Forelimb muscle (tissue), 1 donor: ENCODE measurements around the gene LMNA. TPM values are rescaled to one million over a fixed set of nuclear protein-coding genes. Genes with fewer than 3 reads are reported as not detected.

ENCODE experiments used
- DNase-seq: peaks from one replicate; pipeline ENCODE4 v3.0.0-alpha.2; 2013; ENCODE audit warnings: low read depth
- polyA plus RNA-seq: library from polyadenylated mRNA; unstranded; fragments of 120-200 nt; gene quantifications from one replicate; pipeline ENCODE4 v1.2.1, GENCODE V29; 2013; ENCODE audit not compliant: insufficient read length

Gene LMNA
- polyA plus RNA-seq, 1 donor, result 298 TPM

DNA sequence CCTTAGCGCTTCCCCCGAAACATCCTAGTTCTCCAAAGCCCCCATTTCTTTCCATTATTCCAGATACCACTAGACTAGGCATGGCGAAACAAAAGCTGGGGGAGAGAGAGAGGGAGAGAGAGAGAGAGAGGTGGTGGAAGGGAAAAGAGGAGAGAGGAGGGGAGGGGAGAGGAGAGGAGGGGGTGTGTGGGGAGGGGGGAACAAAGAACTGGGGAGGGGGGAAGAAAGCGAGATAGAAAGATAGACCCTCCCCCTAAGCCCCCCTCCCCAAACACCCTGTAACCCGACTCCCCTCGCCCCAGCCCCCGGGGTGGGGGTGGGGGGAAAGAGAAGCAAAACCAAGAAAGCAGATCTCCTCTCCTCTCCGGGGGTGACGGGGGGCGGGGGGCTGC lies 32.6 kb upstream of the LMNA start:
- no peak for DNase-seq

DNA sequence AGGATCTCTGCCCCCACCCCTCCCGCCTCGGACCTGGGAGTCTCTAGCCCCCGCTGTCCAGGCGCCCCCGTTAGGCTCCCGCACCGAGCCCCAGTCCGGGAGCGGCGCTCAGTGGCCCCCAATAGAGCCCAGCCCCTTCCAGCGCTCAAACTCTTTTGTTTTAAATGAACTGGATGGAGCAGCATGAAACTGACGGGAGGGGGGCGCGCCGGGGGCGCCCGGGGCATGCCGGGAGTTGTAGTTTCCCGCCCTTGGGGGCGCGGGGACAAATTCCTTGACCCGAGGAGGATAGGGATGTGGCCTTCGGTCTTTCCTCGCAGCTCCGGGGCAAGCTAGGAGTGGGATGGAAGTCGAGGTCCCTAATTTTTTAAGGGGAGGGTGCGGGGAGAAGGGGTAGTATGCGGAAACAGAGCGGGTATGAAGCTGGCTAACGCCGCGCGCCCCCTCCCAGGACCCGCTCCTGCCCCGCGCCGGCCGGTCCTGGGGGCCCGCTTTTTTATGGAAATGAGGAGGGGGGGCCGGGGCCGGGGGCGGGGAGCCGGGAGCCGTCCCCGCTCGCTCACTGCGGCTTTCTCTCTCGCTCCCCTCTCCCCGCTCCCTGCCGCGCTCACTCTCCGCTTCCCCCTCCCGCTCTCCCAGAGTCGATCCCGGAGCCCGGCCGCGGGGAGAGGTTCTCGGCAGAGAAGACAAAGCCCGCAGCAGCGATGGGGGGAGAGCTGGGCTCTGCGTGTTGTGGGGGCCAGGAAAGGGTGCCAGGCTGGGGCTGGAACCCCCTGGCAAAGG lies 32.0 kb upstream of the LMNA start, which contains the start of gene MEX3A:
TSS of gene MEX3A (minus strand) at position 157 of the 783 bp plus-strand sequence. CDS start 467 bp downstream, outside the sequence.
- peak; percentile 82 for DNase-seq

DNA sequence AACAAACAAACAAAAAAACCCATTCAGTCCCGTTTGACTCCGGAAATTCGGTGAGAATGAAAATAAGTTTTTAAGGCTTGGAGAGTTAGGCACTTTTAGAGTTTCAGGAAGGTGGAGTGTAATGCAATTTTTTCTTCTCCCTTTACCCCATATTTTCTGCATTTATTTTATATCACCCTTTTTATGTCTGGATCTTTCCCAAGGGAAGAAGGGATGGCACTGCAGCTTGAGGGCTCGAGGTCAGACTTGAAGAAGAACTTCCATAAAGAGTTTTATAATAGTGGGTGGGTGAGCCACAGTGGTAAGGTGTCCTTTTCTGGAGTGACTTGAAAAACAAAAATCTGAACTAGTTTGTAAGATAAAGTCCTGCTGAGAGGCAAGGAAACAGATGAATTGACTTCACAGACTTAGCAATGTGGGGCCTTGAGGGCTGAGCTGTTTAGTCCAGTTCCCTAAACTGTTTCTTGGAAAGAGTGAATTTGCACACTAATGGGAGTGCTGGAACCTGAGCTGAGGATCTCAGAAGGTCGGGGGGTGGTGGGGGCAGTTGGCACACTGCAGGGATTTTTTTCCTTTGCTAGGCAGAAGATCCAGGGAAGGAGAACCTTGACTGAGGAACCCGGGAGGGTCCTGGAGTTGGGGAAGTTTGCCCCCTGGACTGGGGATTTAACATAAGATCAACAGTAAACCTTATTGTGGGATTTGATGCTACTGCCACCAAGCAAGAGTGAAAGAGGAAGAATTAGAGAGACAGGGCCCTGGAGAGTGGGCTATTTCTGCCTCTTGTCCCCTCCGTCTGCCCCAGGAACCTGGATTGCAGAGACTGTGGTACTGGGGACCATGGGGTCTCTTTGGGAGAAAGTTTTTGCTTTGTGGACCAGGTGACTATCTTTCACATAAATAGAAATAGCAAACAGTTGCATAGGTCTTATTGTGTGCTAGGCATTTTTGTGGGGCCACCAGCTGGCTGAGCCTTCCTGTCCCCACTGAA lies 30.4 kb upstream of the LMNA start:
- no peak for DNase-seq

DNA sequence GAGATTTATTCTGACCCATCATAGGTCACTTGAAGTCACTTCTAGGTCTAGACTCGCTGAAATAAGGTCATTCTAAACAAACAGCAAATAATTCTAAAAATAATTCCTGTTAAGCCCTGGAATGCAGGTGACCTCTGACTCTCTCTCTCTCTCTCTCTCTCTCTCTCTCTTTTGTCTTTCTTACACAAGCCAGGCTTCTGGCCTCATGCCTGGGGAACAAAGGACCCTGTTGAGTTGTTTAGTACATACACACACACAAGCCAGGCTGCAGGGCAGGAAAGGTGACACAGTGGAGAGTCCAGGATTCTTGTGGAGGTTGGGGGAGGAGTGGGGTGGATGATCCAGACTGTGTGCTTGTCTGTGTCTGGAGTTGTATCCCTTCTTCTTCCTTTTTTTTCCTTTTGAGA lies 28.3 kb upstream of the LMNA start:
- DNase-seq, result no peak

DNA sequence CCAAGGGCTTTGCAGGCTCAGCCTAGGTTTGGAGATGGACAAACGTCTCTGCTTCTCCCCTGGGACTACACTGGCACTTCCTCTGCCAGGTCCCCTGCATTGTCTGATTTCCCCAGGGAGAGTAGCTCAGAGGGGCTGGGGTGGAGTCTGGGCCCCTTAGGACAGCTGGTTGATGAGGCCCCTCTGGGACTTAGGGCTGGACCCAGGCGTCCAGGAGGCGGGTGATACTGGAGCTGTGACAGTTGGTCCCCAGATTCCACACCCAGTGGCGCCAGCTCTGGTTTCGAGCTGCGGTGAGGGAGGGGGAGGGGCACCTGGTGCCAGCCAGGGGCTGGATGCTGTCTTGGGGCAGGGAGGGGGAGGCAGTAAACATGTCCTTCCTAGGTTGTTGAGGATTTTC lies 24.8 kb upstream of the LMNA start:
- DNase-seq, result no peak

DNA sequence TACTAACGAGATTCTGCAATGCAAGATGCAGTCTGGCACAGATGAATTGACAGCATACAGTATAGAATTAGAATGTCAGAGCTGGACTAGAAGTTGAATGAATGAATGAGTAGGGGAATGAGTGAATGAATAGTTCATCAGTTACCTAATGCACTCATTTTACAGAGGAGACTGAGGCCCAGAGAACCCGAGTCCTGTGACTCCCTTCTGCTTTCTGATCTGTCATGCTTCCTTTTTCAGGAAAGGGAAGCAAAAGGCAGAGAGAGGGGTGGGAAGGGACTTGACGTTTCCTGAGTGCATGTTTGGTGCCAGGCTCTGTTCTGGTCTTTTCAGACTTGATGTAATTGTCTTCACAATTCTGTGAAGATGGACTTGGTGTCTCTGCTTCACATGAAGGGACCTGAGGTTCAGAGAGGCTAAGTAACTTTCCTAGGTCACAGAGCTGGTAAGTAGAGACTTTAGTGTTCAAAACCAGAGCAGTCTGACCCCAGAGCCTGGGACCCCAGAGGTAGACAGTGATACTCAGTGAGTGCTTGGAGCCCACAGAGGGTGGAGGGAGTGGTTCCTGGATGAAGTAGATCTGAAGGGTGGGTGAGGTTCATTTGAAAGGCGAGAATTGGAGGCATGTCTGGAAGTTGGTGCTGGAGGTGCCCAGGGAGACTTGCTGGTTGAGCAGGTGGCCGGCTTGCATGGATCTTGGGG lies 24.2 kb upstream of the LMNA start:
- no peak for DNase-seq

DNA sequence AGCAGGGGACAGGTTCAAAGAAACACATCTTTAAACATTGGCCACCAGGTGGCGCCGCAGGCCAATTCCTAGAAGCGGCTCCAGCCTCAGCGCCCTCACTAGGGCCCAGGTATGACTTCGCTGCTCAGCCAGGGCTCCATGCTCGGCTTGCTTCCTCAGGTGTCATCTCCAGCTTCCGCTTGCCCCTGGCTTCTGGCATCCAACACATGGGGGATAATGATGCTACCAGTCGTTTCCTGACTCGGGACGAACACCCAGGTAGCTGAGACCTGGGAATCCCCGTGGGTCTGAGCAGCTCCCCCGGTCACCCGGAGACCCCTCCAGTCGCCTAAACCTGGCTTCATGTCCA lies 23.7 kb upstream of the LMNA start:
- no peak for DNase-seq

DNA sequence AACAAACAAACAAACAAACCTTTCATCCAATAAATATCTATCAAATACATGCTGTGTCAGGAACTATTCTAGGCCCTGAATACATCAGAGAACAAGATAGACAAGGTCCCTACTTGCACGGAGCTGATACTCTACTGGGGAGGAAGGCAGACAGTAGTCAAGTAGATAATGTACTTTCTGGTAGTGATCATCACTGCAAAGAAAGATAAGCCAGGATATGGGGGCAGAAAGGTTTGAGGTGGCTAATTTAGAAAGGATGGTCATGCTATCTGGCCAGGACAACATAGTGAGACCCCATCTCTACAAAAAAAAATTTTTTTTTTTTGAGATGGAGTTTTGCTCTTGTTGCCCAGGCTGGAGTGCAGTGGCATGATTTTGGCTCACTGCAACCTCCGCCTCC lies 22.9 kb upstream of the LMNA start:
- DNase-seq, result no peak

DNA sequence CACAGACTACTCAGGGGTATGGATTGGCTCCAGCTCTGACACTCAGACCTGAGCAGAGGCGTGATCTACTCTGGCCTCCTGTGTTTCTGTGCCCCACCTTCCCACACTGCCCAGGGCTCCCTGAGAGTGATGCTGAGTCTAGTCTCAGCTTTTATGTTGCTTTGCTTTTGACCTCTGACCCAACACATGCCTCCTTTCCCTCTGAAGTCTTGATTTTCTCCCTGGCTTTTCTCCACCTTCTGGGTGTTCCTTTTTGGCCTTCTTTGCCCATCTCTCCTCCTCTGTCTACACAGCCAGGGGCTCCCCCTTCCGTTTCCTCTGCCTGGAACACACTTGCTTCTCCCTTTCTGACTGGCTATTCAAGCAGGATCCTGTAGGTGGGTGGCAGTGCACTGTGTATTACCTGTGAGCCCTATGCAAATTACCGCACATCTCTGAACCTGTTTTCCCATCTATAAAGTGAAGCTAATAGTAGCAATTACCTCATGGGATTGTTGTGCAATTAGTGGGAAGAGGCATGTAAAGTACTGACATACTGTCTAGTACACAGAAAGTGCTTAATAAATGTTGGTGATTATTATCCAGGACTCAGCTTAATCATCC lies 18.5 kb upstream of the LMNA start:
- DNase-seq, result no peak

DNA sequence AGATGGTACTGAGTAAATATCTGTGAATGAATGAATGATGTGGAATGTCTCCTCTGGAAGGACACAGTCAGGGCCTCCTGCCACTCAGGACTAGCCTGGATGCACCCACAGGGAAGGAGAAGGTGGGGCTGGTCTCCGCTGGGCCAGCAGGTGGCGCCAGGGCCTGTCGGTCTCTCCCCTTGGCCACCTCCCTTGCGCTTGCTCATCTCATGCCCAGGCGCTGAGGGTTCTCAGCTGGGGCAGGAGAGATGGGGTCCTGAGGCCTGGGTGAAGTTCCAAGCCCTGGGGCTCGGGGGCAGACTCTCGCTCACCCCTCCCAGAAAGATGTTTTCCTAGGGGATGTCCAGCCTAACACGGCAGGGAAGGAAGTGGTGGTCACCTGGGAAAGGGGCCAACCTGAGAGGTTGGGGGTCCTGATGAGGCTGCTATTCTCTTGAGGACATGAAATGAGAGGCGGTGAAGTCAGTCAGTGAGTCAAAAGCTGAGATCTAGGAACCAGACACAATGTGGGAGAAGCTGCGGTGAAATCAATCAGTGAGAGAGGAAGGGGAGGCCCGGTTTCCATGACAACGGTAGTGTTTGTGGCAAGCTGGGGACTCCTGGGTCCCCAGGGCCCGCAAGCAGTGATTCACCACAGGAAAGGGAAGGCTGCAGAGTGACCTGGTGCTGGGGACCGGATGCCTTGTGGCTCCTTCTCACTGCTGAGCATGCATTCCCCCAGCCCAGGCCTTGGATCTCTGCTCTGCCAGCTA lies 17.7 kb upstream of the LMNA start:
- no peak for DNase-seq

DNA sequence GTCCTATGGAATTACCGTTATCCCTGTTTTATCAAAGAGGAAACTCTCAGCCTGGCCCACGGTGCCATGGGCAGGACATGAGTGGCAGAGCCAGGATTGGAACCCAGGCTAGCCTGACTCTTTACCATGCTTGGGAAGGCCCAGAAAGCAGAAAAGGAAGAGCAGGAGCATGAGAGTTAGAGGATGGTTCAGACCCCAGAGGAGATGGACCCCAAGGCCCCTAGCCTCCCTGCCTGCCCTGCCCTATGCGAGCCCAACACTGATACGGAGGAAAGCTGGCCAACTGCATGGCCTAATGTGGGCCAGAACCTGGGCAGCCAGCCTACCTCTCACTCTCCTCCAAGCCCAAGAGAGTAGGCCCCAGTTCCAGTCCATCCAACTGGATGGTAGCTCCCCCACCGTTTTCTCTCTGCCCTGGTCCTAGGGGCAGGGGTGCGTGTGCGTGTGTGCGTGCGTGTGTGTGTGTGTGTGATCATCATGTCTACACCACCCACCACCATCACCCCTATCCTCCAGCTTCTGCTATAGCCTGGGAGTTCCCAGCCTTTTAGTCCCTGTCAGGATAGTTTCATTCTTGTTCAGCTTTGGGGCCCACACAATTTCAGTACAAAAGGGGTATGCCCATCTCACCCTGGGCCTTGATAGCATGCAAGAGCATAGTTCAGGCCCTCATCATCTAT lies 16.9 kb upstream of the LMNA start:
- no peak for DNase-seq

DNA sequence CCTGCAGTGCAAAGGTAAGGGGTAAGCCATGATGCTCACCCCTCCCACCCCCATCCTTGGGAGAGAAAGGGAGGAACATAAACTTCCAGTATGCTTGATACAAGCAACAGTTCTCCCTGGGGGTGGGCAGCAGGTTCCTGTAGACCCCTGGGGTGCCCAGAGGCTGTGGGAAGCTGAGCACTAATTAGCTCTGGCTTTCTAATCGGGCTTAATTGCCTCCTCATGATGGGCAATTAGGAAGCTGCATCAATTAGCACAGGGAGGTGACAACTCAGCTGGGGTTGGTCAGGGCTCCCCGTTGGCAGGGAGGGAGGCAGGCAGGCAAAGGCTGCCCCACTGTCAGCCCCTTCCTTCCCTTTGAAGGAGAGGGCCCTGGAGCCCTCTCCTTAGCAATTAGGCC lies 15.7 kb upstream of the LMNA start:
- DNase-seq, result no peak

DNA sequence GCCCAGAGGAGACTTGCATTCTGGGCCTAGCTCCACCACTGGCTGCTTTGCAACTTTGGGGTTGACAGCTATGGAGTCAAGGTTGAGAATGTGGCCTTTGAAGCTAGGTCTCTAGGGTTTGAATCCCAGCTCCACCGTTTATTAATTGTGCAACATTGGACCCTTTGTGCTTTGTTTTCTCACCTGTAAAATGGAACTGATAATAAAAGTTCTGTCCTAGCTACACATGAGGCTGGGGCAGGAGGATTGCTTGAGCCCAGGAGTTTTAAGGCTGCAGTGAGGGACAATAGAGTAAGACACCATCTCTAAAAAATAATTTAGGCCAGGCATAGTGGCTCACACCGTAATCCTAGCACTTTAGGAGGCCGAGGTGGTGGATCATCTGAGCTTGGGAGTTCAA lies 15.2 kb upstream of the LMNA start:
- DNase-seq, result no peak

DNA sequence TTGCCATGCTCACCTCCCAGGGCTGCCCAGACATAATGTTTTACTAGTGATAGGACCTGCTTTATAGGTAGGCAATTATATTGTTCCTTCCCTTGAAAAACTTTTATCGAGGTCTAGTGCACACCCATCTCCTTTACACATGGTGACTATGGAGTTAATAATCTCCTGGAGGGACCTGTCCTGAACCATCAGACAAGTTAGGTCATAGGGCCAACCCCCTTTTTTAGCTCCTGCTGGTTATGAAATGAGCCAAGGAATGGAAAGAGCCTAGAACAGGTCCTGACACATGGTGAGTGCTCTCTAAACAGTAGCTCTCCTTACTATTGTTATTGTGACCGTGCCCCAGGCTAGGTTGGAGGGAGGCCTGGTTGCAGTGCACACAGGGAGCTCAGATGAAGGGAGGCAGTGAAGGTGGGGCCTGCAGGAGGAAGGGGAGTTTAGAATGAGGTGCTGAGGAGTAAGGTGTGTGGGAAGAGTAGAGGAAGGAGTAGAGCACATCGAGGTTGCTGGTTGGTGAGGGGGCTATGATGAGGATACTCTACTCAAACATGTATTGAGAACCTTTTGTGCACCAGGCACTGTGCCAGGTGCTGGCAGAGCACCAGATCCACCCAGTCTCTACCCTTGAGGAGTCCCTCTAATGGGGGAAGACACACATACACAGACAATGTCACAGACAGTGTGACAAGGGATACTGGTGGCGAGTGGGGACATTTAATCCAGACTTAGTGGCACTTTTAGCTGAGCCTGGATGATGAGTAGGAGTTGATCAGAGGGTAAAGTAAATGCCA lies 14.1 kb upstream of the LMNA start:
- DNase-seq, result no peak

DNA sequence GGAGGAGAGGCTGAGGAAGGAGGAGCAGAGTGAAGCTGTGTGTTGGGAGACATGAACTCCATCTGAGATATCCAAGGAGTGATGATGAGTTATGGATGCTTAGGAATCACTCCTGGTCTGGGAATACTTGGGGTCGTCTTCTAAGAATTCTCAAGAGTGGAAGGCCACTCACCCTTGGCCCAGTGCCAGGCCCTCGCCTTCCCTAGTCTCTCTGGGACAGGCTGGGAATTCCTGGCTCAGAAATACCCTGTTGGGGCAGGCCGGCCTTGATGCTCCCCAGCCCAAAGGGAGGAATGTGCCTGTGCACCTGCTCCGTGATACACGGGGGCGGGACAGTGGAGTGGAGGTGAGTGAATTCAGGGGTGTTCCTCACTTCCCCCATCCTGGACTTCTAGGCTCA lies 12.6 kb upstream of the LMNA start:
- DNase-seq, result no peak

DNA sequence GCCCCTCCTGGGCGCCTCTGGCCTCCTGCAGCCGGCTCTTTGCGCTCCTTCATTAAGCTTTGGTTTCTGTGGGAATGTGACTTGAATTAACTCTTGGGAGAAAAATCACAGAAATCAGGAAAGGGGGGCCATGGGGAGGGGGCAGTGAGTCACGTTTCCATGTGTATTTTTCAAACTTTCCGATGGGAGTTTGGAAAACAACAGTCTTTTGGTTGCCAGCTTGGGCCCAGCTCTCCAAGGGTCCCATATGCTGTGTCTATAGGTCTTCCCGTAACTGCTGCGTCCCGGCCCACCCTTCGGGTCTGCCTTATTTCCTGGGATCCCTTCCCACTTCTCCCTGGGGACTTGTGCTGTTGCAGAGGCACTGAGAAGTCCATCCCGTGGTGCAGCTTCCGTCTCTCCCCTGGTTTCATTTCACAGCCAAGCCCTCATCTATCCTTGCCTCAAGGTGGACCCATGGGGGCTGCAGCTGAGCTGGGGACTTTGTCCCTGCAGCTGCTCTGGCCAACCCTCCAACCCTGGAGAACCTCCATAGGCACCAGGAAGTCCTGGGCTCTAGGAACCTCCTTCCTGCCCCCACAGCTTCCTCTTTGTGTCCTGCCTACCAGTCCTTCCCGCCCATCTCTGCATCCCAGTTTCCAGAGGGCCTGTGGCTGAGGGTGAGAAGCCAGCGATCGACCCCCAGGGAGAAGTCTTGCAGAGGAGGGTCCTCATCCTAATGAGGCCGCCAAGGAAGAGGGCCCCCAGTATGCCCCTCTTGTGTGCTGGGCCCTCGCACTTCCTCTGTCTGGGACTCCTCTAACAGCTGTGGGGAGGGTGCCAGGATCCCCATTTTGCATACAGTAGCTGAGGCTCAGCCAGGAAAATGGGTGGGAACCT lies 11.6 kb upstream of the LMNA start:
- DNase-seq, result no peak

DNA sequence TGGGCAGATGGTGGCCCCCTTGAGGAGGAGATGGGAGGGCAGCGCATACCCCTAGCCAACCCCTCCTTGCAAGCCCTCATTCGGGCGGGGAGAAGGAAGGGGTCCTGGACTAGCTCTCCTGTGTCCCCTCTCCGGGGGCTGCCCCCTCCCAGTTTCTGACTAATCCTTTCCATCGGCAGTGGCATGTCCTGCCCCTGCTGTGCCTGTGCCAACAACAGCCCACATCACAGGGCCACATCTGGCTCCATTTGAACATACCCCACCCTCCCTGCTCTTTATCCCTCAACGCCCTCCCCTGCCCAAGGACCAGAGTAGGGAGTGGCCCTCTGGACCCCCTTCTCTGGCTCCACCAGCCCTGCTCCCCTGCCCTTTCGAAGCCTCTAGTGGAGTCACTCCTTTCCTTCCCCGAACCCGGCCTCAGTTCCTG lies 11.0 kb upstream of the LMNA start:
- no peak for DNase-seq

DNA sequence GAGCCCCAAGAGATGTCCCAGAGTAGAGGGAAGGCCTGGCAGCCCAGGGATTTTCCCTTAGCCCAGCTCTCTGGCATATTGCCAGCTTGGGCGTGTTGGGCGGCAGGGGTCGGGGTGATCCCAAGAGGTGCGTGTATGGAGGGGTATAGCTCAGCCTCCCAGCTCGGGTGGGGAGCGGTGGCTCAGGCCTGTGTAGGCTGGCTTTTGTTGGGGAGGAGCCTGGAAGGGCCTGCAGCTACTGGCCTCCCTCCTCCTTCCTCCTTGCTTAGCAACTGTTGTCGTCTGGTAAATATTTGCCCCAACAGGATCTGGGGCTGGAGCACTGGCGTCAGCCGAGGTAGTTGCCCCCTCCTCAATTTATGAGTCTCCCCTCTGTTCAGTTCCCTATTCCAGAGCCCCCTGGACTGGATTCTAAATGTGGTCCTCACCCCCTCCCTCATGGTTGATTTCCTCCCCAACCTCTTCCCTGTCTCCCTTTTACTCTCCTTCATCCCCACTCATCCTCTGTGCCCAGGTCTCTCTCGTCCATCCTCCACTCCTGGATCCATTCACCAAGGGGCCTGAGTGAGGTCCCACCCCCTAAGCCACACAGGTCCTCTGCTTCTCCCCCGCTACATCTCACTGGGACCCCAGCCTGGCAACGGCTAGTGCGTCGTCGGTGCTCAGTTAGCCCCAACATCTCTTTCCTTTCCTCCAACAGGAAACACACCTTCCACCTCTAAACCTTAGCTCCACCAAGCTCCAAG lies 10.3 kb upstream of the LMNA start:
- DNase-seq, result peak; percentile 85
